Measurements from ENCODE around the gene PIN1.

GRCh38 chr19:9877780-9878510 is 42.8 kb downstream of the PIN1 start:
- TF ChIP-seq CTCF (IDR thresholded peaks at IDR 0.05) (no peak), POLR2AphosphoS5 (IDR thresholded peaks at IDR 0.05) (no peak), POLR2A (IDR thresholded peaks at IDR 0.05) (no peak)

All from prostate gland (tissue), 2 donors.